Measurements from ENCODE around the gene OBSCN.

The OBSCN gene

GRCh38 chr1:228194436-228194835 is 13.4 kb upstream of the OBSCN start:
- no peaks in the 10 kb centered on the region for H3K4me1 ChIP-seq (ENCODE audit: insufficient read depth, low read length, poor library complexity, severe bottlenecking)
- H4K20me1 ChIP-seq (ENCODE audit: insufficient read depth, low read length, poor library complexity, severe bottlenecking): no peaks in the 10 kb centered on the region
- H3K4me2 ChIP-seq (ENCODE audit: low read depth, low read length, poor library complexity, severe bottlenecking): no peak overlapping the region
- H3K9ac ChIP-seq (ENCODE audit: low read depth, low read length, poor library complexity, severe bottlenecking): no peak overlapping the region
- peaks cover 10% of the 10 kb centered on the region for H3K9me3 ChIP-seq (ENCODE audit: insufficient read depth, low read depth, low read length)
- no peak for TF ChIP-seq CTCF (conservative IDR thresholded peaks at IDR 0.05; ENCODE audit: low read length)
- TF ChIP-seq EZH2phosphoT487 (IDR thresholded peaks at IDR 0.05; ENCODE audit: borderline replicate concordance): no peak
- no peak overlapping the region for H3K4me3 ChIP-seq (ENCODE audit: low read length, poor library complexity, severe bottlenecking)
- no peaks in the 10 kb centered on the region for H3K79me2 ChIP-seq (ENCODE audit: insufficient read depth, low read length)
- H3F3A ChIP-seq (ENCODE audit: low read depth): no peaks in the 10 kb centered on the region
- H3K9me2 ChIP-seq (replicated peaks; ENCODE audit: low read depth, low read length): no peaks in the 10 kb centered on the region
- H2AFZ ChIP-seq (ENCODE audit: low read length): no peak overlapping the region
- no peaks in the 10 kb centered on the region for H3K36me3 ChIP-seq (ENCODE audit: insufficient read depth, low read length)
- H3K27me3 ChIP-seq (ENCODE audit: insufficient read depth, low read length, poor library complexity, severe bottlenecking): no peaks in the 10 kb centered on the region

- Histone ChIP-seq H3K9me2 (replicated peaks; ENCODE audit: low read depth, low read length) (no peaks in the 10 kb centered on the region), H3K79me2 (ENCODE audit: insufficient read depth, low read length) (no peaks in the 10 kb centered on the region), H3K4me3 (ENCODE audit: low read length, poor library complexity, severe bottlenecking) (no peak overlapping the region), H3K36me3 (ENCODE audit: insufficient read depth, low read length) (no peaks in the 10 kb centered on the region), H3K27me3 (ENCODE audit: insufficient read depth, low read length, poor library complexity, severe bottlenecking) (no peaks in the 10 kb centered on the region), H3K4me1 (ENCODE audit: insufficient read depth, low read length, poor library complexity, severe bottlenecking) (no peaks in the 10 kb centered on the region), H3K9me3 (ENCODE audit: insufficient read depth, low read depth, low read length) (peaks cover 17% of the 10 kb centered on the region), H2AFZ (ENCODE audit: low read length) (no peak overlapping the region), H4K20me1 (ENCODE audit: insufficient read depth, low read length, poor library complexity, severe bottlenecking) (no peaks in the 10 kb centered on the region), H3F3A (ENCODE audit: low read depth) (no peaks in the 10 kb centered on the region), H3K9ac (ENCODE audit: low read depth, low read length, poor library complexity, severe bottlenecking) (no peak overlapping the region), H3K4me2 (ENCODE audit: low read depth, low read length, poor library complexity, severe bottlenecking) (no peak overlapping the region)
- TF ChIP-seq EZH2phosphoT487 (IDR thresholded peaks at IDR 0.05; ENCODE audit: borderline replicate concordance) (no peak), CTCF (conservative IDR thresholded peaks at IDR 0.05; ENCODE audit: low read length) (no peak)
Observed at GRCh38 chr1:228194921-228195812, 12.7 kb upstream of the OBSCN start.

GRCh38 chr1:228197555-228198147 is 10.2 kb upstream of the OBSCN start:
- Histone ChIP-seq H4K20me1 (ENCODE audit: insufficient read depth, low read length, poor library complexity, severe bottlenecking) (no peaks in the 10 kb centered on the region), H2AFZ (ENCODE audit: low read length) (no peak overlapping the region), H3K9me2 (replicated peaks; ENCODE audit: low read depth, low read length) (no peaks in the 10 kb centered on the region), H3K27me3 (ENCODE audit: insufficient read depth, low read length, poor library complexity, severe bottlenecking) (no peaks in the 10 kb centered on the region), H3K4me2 (ENCODE audit: low read depth, low read length, poor library complexity, severe bottlenecking) (no peak overlapping the region), H3K36me3 (ENCODE audit: insufficient read depth, low read length) (no peaks in the 10 kb centered on the region), H3K4me1 (ENCODE audit: insufficient read depth, low read length, poor library complexity, severe bottlenecking) (no peaks in the 10 kb centered on the region), H3K9me3 (ENCODE audit: insufficient read depth, low read depth, low read length) (peaks cover 17% of the 10 kb centered on the region), H3K79me2 (ENCODE audit: insufficient read depth, low read length) (no peaks in the 10 kb centered on the region), H3K4me3 (ENCODE audit: low read length, poor library complexity, severe bottlenecking) (no peak overlapping the region), H3K9ac (ENCODE audit: low read depth, low read length, poor library complexity, severe bottlenecking) (no peak overlapping the region), H3F3A (ENCODE audit: low read depth) (no peaks in the 10 kb centered on the region)
- TF ChIP-seq EZH2phosphoT487 (IDR thresholded peaks at IDR 0.05; ENCODE audit: borderline replicate concordance): no peak
